PFSK-1 (cell line): ENCODE data around the gene SDHB.

Source experiments
- FOXP2 ChIP-seq: optimal IDR thresholded peaks from 2 replicates; pipeline ENCODE3; 2011; ENCODE audit warnings: borderline replicate concordance, control low read depth, inconsistent platforms; ENCODE audit not compliant: insufficient read depth; ENCODE audit errors: extremely low read length, extremely low read depth
- POLR2AphosphoS5 ChIP-seq: IDR thresholded peaks from 2 replicates; pipeline ENCODE4 v1.6.1; 2012; ENCODE audit warnings: low read depth, mild to moderate bottlenecking, control low read depth, low read length, moderate library complexity
- SIN3A ChIP-seq: IDR thresholded peaks from 2 replicates; pipeline ENCODE4 v1.6.1; 2012; ENCODE audit warnings: mild to moderate bottlenecking, low read length, moderate library complexity, borderline replicate concordance; ENCODE audit not compliant: insufficient read depth
- TAF1 ChIP-seq: IDR thresholded peaks from 2 replicates; pipeline ENCODE4 v1.6.1; 2012; ENCODE audit warnings: low read length, control low read depth, borderline replicate concordance; ENCODE audit not compliant: insufficient read depth
- TF ChIP-seq, protein P1 (sequence below), 2 experiments: IDR thresholded peaks; 2 replicates each; pipeline versions ENCODE4 v1.6.1 to v1.8.0; 2011 to 2012; ENCODE audit warnings: low read depth in 2 of 2, low read length in 2 of 2, control low read depth in 1 of 2, inconsistent platforms in 1 of 2, mild to moderate bottlenecking in 1 of 2, moderate library complexity in 1 of 2; ENCODE audit not compliant: insufficient read depth in 1 of 2

The SDHB gene

DNA sequence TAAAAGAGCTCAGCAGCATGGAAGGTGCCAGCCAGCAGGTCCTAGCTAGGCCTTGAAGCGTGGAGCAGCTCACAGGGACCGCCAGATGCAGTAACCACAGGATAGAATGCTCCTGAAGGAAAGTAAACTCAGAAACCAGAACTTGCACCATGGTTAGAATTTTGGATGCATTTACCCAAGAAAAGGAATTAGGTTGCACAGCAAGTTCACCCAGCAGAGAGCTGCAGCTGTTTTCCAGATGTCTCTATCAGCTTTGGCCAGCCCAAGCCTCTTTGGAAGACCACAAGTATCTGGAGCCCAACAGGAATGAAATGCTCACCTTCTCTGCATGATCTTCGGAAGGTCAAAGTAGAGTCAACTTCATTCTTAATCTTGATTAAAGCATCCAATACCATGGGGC is 21.1 kb downstream of the SDHB start:
- no peak for TF ChIP-seq TAF1
- no peak for TF ChIP-seq SIN3A
- TF ChIP-seq, protein P1, sequence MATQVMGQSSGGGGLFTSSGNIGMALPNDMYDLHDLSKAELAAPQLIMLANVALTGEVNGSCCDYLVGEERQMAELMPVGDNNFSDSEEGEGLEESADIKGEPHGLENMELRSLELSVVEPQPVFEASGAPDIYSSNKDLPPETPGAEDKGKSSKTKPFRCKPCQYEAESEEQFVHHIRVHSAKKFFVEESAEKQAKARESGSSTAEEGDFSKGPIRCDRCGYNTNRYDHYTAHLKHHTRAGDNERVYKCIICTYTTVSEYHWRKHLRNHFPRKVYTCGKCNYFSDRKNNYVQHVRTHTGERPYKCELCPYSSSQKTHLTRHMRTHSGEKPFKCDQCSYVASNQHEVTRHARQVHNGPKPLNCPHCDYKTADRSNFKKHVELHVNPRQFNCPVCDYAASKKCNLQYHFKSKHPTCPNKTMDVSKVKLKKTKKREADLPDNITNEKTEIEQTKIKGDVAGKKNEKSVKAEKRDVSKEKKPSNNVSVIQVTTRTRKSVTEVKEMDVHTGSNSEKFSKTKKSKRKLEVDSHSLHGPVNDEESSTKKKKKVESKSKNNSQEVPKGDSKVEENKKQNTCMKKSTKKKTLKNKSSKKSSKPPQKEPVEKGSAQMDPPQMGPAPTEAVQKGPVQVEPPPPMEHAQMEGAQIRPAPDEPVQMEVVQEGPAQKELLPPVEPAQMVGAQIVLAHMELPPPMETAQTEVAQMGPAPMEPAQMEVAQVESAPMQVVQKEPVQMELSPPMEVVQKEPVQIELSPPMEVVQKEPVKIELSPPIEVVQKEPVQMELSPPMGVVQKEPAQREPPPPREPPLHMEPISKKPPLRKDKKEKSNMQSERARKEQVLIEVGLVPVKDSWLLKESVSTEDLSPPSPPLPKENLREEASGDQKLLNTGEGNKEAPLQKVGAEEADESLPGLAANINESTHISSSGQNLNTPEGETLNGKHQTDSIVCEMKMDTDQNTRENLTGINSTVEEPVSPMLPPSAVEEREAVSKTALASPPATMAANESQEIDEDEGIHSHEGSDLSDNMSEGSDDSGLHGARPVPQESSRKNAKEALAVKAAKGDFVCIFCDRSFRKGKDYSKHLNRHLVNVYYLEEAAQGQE (IDR thresholded peaks at IDR 0.05; ENCODE audit: insufficient read depth in 1 of 2, low read depth in 2 of 2, low read length in 2 of 2) = no peak
- no peak for TF ChIP-seq FOXP2
- TF ChIP-seq POLR2AphosphoS5 = no peak

DNA sequence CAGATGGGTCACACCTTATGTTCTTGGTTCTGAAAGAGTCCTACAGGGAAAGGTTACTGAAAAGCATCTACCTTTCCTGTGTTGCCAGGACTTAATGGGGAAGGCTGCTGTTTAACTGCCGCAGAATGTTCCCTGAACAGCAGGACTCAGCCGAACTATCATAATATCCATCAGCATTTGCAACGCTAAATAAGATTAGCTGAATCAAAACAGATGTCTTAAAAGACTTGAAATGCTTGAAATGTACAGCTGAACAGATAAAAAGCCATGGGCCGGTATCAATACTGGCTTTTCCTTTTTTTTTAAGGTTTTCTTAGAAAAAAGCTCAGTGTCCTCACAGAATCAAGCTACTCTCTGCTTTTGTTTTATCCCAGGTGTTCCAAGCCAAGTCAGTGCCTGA is 22.4 kb downstream of the SDHB start:
- TF ChIP-seq, protein P1 (IDR thresholded peaks at IDR 0.05; ENCODE audit: insufficient read depth in 1 of 2, low read depth in 2 of 2, low read length in 2 of 2) = no peak
- no peak for TF ChIP-seq POLR2AphosphoS5
- TF ChIP-seq TAF1 = no peak
- no peak for TF ChIP-seq SIN3A
- no peak for TF ChIP-seq FOXP2

DNA sequence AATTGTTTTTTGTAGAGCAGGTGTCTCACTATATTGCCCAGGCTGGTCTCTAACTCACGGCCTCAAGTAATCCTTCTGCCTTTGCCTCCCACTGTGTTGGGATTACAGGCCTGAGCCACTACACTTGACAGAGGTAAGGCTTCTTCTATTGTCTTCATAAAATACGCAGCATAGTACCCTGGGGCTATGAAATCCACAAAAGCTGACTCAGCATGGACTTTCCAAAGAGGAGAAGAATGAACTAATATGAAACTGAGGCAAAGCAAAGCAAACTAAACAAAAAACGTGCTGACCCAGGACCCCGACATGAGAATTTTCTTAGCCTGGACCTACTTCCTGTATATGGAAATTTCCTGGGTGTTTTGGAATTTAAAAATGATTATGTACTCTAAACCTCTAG is 23.6 kb downstream of the SDHB start:
- TF ChIP-seq SIN3A = no peak
- no peak for TF ChIP-seq TAF1

DNA sequence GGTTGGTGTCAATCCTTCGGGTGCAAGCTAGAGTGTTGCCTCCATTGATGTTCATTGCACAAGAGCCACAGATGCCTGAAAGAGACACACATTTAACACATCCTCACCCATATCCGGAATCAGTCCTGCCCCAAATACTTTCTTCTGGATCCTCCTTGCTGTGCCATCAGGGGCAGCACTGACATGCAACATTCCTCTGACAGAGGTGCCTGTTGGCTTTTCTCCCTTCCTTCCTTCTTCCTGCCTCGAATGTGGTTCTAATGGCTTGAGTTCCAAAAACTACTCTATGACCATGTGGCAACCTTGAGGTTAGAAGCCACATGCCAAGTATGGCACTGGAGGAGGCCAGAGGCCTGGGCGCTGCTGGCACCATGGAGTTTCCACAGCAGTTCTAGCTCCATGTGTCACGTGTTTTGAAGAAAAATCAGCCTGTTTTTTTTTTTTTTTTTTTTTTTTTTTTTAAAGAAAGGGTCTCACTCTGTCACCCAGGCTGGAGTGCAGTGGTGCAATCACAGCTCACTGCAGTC is 25.1 kb downstream of the SDHB start:
- TF ChIP-seq POLR2AphosphoS5 (no peak), FOXP2 (no peak)

DNA sequence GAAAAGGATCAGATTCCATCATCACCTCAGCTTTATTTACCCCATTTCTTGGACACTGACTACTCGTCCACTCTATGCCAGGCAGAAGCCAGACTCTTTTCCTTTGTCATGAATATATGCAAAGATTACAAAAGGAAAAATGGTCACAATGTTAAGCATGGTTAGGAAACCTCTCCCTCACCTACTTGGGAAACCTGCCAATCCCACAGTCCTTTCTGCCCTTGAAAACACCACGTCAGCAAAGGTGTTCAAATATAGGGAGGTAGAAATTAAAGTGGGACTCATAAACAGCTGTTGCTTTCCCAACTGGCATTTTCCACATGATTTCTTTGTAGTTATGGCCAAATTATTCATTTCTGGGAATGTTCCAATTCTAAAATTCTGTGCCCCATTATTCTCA is 25.9 kb downstream of the SDHB start:
- TF ChIP-seq, protein P1 (IDR thresholded peaks at IDR 0.05; ENCODE audit: insufficient read depth in 1 of 2, low read depth in 2 of 2, low read length in 2 of 2) = no peak
- TF ChIP-seq FOXP2 (no peak), SIN3A (no peak), TAF1 (no peak), POLR2AphosphoS5 (no peak)

DNA sequence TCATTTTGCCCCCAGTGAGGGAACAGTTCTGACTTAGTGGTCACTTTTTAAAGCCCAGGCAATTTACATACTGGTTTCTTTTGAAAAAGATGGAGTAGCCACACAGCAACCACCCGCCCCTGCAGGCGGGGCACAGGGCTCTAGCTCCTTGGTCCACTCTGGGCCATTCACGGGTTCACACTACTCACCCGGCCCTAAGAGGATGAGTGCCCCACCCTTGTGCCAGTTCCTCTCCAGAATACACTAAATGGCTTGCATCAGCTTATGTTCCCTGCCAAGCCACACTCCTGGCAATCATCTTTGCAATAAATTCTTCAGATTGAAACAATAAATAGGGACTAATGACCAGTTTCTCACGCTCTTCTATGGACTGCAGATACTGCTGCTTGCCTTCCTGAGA is 26.4 kb downstream of the SDHB start:
- TF ChIP-seq POLR2AphosphoS5 (no peak), FOXP2 (no peak), SIN3A (no peak), TAF1 (no peak)
- TF ChIP-seq, protein P1 (IDR thresholded peaks at IDR 0.05; ENCODE audit: insufficient read depth in 1 of 2, low read depth in 2 of 2, low read length in 2 of 2) = no peak
